ENCODE data around the gene ANXA9. TPM values are rescaled to one million over a fixed set of nuclear protein-coding genes. Genes with fewer than 3 reads are reported as not detected.

ANXA9 gene
- total and polyA plus RNA-seq, 2 donors from 2014 or later = 3.3 to 38.5 TPM

DNA sequence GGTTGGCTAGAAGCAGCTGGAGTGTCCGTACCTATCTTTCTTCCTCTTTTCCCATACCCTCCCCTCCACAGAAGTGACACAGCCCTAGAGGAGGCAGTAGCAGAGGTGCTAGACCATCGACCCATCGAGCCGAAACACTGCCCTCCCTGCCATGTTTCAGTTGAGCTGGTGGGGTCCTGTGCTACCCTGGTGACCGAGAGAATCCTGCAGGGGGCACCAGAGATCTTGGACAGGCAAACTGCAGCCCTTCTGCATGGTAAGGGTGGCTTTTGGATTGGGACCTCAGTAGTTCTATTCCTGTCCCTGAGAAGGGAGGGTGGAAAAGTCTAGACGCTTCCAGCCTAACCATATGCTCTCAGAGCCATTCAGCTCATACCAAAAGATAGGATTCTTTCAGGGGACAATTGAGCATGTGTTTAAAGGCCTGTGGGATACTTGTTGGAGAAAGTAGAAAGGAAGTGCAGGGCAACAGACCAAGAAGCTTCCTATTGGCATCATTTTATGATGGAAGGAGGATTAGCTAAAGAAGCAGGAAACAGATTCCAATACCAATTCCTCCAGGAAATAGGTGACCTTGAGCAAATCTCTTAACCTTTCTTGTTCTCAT, 42.6 kb downstream of the ANXA9 start:
- Histone ChIP-seq H3K4me3 (ENCODE audit: low read length in 3 of 3) (no peak overlapping the region), H3K36me3 (ENCODE audit: control insufficient read depth in 2 of 3, insufficient read depth in 3 of 3, low read length in 3 of 3) (peaks cover 8 to 28% (median 13%) of the 10 kb centered on the region in 3 donors), H3K27ac (ENCODE audit: low read depth in 2 of 2, low read length in 2 of 2) (peak overlapping the region in 1 of 2 donors; percentile 6), H3K9me3 (ENCODE audit: control insufficient read depth in 2 of 3, insufficient read depth in 1 of 3, low read length in 3 of 3) (no peaks in the 10 kb centered on the region), H3K4me1 (ENCODE audit: control insufficient read depth in 2 of 3, insufficient read depth in 2 of 3, low read depth in 1 of 3, low read length in 3 of 3) (peaks cover 0 to 10% (median 0%) of the 10 kb centered on the region in 3 donors), H3K27me3 (ENCODE audit: control insufficient read depth, insufficient read depth, low read length) (no peaks in the 10 kb centered on the region), H3K9ac (ENCODE audit: low read length in 3 of 3) (no peak overlapping the region)
- DNase-seq (peak; percentile 78 to 88 (median 81)), FAIRE-seq (no peak)
- intact Hi-C loops (cut with DNase I) = no loop called here
- TF ChIP-seq, protein P1, sequence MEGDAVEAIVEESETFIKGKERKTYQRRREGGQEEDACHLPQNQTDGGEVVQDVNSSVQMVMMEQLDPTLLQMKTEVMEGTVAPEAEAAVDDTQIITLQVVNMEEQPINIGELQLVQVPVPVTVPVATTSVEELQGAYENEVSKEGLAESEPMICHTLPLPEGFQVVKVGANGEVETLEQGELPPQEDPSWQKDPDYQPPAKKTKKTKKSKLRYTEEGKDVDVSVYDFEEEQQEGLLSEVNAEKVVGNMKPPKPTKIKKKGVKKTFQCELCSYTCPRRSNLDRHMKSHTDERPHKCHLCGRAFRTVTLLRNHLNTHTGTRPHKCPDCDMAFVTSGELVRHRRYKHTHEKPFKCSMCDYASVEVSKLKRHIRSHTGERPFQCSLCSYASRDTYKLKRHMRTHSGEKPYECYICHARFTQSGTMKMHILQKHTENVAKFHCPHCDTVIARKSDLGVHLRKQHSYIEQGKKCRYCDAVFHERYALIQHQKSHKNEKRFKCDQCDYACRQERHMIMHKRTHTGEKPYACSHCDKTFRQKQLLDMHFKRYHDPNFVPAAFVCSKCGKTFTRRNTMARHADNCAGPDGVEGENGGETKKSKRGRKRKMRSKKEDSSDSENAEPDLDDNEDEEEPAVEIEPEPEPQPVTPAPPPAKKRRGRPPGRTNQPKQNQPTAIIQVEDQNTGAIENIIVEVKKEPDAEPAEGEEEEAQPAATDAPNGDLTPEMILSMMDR (IDR thresholded peaks at IDR 0.05; ENCODE audit: borderline replicate concordance, extremely low read depth, insufficient read depth) = peak; percentile 68

DNA sequence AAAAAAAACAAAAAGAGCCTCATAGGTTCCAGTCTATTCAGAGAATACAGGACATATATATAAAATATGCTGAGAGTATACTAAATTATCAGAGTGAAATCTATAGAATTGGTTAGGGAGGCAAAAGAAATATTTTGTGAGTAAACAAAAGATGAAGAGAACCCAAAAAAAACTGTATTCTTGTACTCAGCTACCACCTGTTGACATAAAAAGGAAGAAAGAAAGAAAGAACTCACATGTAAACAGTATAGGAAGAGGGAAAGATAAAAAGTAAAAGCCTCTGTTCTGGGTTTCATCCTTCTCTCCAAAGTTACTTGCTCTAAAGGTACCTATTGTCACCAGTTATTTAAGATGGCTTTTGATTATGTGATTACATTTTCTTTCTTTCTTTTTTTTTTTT, 44.4 kb downstream of the ANXA9 start:
- TF ChIP-seq, protein P1 (IDR thresholded peaks at IDR 0.05; ENCODE audit: borderline replicate concordance, extremely low read depth, insufficient read depth) = no peak
- H3K9ac ChIP-seq (ENCODE audit: low read length in 3 of 3) = no peak overlapping the region
- no peak overlapping the region for H3K27ac ChIP-seq (ENCODE audit: low read depth in 2 of 2, low read length in 2 of 2)
- DNase-seq (no peak), FAIRE-seq (no peak)
- H3K9me3 ChIP-seq (ENCODE audit: control insufficient read depth in 2 of 3, insufficient read depth in 1 of 3, low read length in 3 of 3) = no peaks in the 10 kb centered on the region
- H3K4me1 ChIP-seq (ENCODE audit: control insufficient read depth in 2 of 3, insufficient read depth in 2 of 3, low read depth in 1 of 3, low read length in 3 of 3) = peaks cover 0 to 10% (median 0%) of the 10 kb centered on the region in 3 donors
- H3K36me3 ChIP-seq (ENCODE audit: control insufficient read depth in 2 of 3, insufficient read depth in 3 of 3, low read length in 3 of 3) = peaks cover 10 to 36% (median 17%) of the 10 kb centered on the region in 3 donors
- H3K4me3 ChIP-seq (ENCODE audit: low read length in 3 of 3) = no peak overlapping the region
- H3K27me3 ChIP-seq (ENCODE audit: control insufficient read depth, insufficient read depth, low read length) = no peaks in the 10 kb centered on the region
- intact Hi-C loops (cut with DNase I) = no loop called here

DNA sequence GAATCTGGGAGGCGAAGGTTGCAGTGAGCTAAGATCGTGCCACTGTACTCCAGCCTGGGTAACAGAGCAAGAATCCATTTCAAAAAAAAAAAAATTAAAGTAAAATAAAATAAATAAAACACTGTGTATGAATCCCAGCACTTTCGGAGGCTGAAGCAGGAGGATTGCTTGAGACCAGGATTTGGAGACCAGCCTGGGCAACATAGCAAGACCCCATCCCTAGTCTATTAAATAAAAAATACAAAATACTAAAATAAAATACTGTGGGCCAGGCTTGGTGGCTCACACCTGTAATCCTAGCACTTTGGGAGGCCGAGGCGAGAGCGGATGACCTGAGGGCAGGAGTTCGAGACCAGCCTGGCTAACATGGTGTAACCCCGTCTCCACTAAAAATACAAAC, 50.1 kb downstream of the ANXA9 start:
- Histone ChIP-seq H3K4me3 (ENCODE audit: low read length in 3 of 3) (no peak overlapping the region), H3K4me1 (ENCODE audit: control insufficient read depth in 2 of 3, insufficient read depth in 2 of 3, low read depth in 1 of 3, low read length in 3 of 3) (no peaks in the 10 kb centered on the region), H3K36me3 (ENCODE audit: control insufficient read depth in 2 of 3, insufficient read depth in 3 of 3, low read length in 3 of 3) (peaks cover 9 to 36% (median 25%) of the 10 kb centered on the region in 3 donors), H3K9ac (ENCODE audit: low read length in 3 of 3) (no peak overlapping the region), H3K27ac (ENCODE audit: low read depth in 2 of 2, low read length in 2 of 2) (no peak overlapping the region), H3K27me3 (ENCODE audit: control insufficient read depth, insufficient read depth, low read length) (no peaks in the 10 kb centered on the region), H3K9me3 (ENCODE audit: control insufficient read depth in 2 of 3, insufficient read depth in 1 of 3, low read length in 3 of 3) (no peaks in the 10 kb centered on the region)
- intact Hi-C loops (cut with DNase I) = no loop called here
- TF ChIP-seq, protein P1 (IDR thresholded peaks at IDR 0.05; ENCODE audit: borderline replicate concordance, extremely low read depth, insufficient read depth) = no peak
- DNase-seq = no peak
- no peak for FAIRE-seq
